ENCODE results near the gene DCC.

DCC gene

GRCh38 chr18:52749542-52749941, 409.5 kb downstream of the DCC start:
- in situ Hi-C loops (cut with HindIII; ENCODE audit: low sequenced_read_pairs), result no loop called here

- in situ Hi-C loops (cut with HindIII; ENCODE audit: low sequenced_read_pairs), result no loop called here
These were observed 411.0 kb downstream of the DCC start for GRCh38 chr18:52750995-52751394.

GRCh38 chr18:52764316-52764715, 424.3 kb downstream of the DCC start:
- in situ Hi-C loops (cut with HindIII; ENCODE audit: low sequenced_read_pairs), result no loop called here

GRCh38 chr18:52766002-52766545, 426.1 kb downstream of the DCC start:
- in situ Hi-C loops (cut with HindIII; ENCODE audit: low sequenced_read_pairs), result no loop called here

- in situ Hi-C loops (cut with HindIII; ENCODE audit: low sequenced_read_pairs), result no loop called here
These were observed 441.1 kb downstream of the DCC start for GRCh38 chr18:52781113-52781512.

- in situ Hi-C loops (cut with HindIII; ENCODE audit: low sequenced_read_pairs), result loop anchor here (10.0 kb wide), 1 partner anchor 77 kb away; no protein-coding TSS in a partner anchor
These were observed 451.3 kb downstream of the DCC start for GRCh38 chr18:52791321-52791720.

- in situ Hi-C loops (cut with HindIII; ENCODE audit: low sequenced_read_pairs), result no loop called here
These were observed 472.8 kb downstream of the DCC start for GRCh38 chr18:52812834-52813233.

- in situ Hi-C loops (cut with HindIII; ENCODE audit: low sequenced_read_pairs), result no loop called here
These were observed 473.8 kb downstream of the DCC start for GRCh38 chr18:52813635-52814416.

- in situ Hi-C loops (cut with HindIII; ENCODE audit: low sequenced_read_pairs), result no loop called here
These were observed 475.7 kb downstream of the DCC start for GRCh38 chr18:52815651-52816050.

- in situ Hi-C loops (cut with HindIII; ENCODE audit: low sequenced_read_pairs), result no loop called here
These were observed 476.1 kb downstream of the DCC start for GRCh38 chr18:52816121-52816520.

- in situ Hi-C loops (cut with HindIII; ENCODE audit: low sequenced_read_pairs), result no loop called here
These were observed 482.2 kb downstream of the DCC start for GRCh38 chr18:52822160-52822559.

- in situ Hi-C loops (cut with HindIII; ENCODE audit: low sequenced_read_pairs), result no loop called here
These were observed 484.1 kb downstream of the DCC start for GRCh38 chr18:52824126-52824525.

- in situ Hi-C loops (cut with HindIII; ENCODE audit: low sequenced_read_pairs), result no loop called here
These were observed 487.0 kb downstream of the DCC start for GRCh38 chr18:52826994-52827393.

GRCh38 chr18:52829320-52829719, 489.3 kb downstream of the DCC start:
- in situ Hi-C loops (cut with HindIII; ENCODE audit: low sequenced_read_pairs), result no loop called here

- in situ Hi-C loops (cut with HindIII; ENCODE audit: low sequenced_read_pairs), result no loop called here
These were observed 489.9 kb downstream of the DCC start for GRCh38 chr18:52829876-52830405.

GRCh38 chr18:52844323-52844722, 504.3 kb downstream of the DCC start:
- in situ Hi-C loops (cut with HindIII; ENCODE audit: low sequenced_read_pairs), result no loop called here

GRCh38 chr18:52845036-52845435, 505.0 kb downstream of the DCC start:
- in situ Hi-C loops (cut with HindIII; ENCODE audit: low sequenced_read_pairs), result no loop called here

GRCh38 chr18:52850031-52850560, 510.1 kb downstream of the DCC start:
- in situ Hi-C loops (cut with HindIII; ENCODE audit: low sequenced_read_pairs), result no loop called here

- in situ Hi-C loops (cut with HindIII; ENCODE audit: low sequenced_read_pairs), result no loop called here
These were observed 521.6 kb downstream of the DCC start for GRCh38 chr18:52861558-52861957.

GRCh38 chr18:52869349-52869923, 529.4 kb downstream of the DCC start:
- in situ Hi-C loops (cut with HindIII; ENCODE audit: low sequenced_read_pairs), result no loop called here

- in situ Hi-C loops (cut with HindIII; ENCODE audit: low sequenced_read_pairs), result no loop called here
These were observed 530.2 kb downstream of the DCC start for GRCh38 chr18:52869942-52870907.

Data from endothelial cell of hepatic sinusoid (primary cell).